Measurements from ENCODE around the gene ESYT2. TPM values are rescaled to one million over a fixed set of nuclear protein-coding genes. Genes with fewer than 3 reads are reported as not detected.

The ESYT2 gene
- total RNA-seq, 1 experiment from 2014 or later = 37.5 TPM

- Histone ChIP-seq H3K27ac (ENCODE audit: low read depth, low read length, poor library complexity, severe bottlenecking) (no peak overlapping the region), H3K4me3 (ENCODE audit: low read depth, low read length, poor library complexity, severe bottlenecking) (no peak overlapping the region), H3K9me3 (ENCODE audit: low read depth, low read length, poor library complexity, severe bottlenecking) (no peaks in the 10 kb centered on the region), H3K4me1 (ENCODE audit: insufficient read depth, low read length, poor library complexity, severe bottlenecking) (peaks cover 10% of the 10 kb centered on the region), H3K36me3 (ENCODE audit: insufficient read depth, low read length, poor library complexity, severe bottlenecking) (no peaks in the 10 kb centered on the region), H3K27me3 (replicated peaks; ENCODE audit: insufficient read depth, low read depth, low read length, poor library complexity) (no peaks in the 10 kb centered on the region)
- POLR2A ChIA-PET (ENCODE audit: low non-redundant PET) = no interaction called here
- CTCF ChIA-PET = no interaction called here
- BruUV-seq (replicated peaks) = no TSS peak
- TF ChIP-seq EZH2 (IDR thresholded peaks at IDR 0.05; ENCODE audit: borderline replicate concordance, low read depth, low read length, poor library complexity, severe bottlenecking) (no peak), CTCF (conservative IDR thresholded peaks at IDR 0.05; ENCODE audit: low read depth, low read length) (no peak)
- intact Hi-C loops (cut with micrococcal nuclease; ENCODE audit: unreplicated experiment) = no loop called here
- no peak for DNase-seq (ENCODE audit: low spot score)
These were observed 31.9 kb upstream of the ESYT2 start for GRCh38 chr7:158861004-158861787.

- H3K4me3 ChIP-seq (ENCODE audit: low read depth, low read length, poor library complexity, severe bottlenecking) = no peak overlapping the region
- CTCF ChIA-PET = no interaction called here
These were observed 31.1 kb upstream of the ESYT2 start for GRCh38 chr7:158860394-158860793.

More at GRCh38 chr7:158860394-158860793, 31.1 kb upstream of the ESYT2 start:
- Histone ChIP-seq H3K9me3 (ENCODE audit: low read depth, low read length, poor library complexity, severe bottlenecking) (no peaks in the 10 kb centered on the region), H3K27ac (ENCODE audit: low read depth, low read length, poor library complexity, severe bottlenecking) (no peak overlapping the region), H3K4me1 (ENCODE audit: insufficient read depth, low read length, poor library complexity, severe bottlenecking) (peaks cover 7% of the 10 kb centered on the region), H3K27me3 (replicated peaks; ENCODE audit: insufficient read depth, low read depth, low read length, poor library complexity) (no peaks in the 10 kb centered on the region), H3K36me3 (ENCODE audit: insufficient read depth, low read length, poor library complexity, severe bottlenecking) (no peaks in the 10 kb centered on the region)
- DNase-seq (ENCODE audit: low spot score) = no peak
- no TSS peak for BruUV-seq (replicated peaks)
- POLR2A ChIA-PET (ENCODE audit: low non-redundant PET) = no interaction called here
- TF ChIP-seq EZH2 (IDR thresholded peaks at IDR 0.05; ENCODE audit: borderline replicate concordance, low read depth, low read length, poor library complexity, severe bottlenecking) (no peak), CTCF (conservative IDR thresholded peaks at IDR 0.05; ENCODE audit: low read depth, low read length) (no peak)
- intact Hi-C loops (cut with micrococcal nuclease; ENCODE audit: unreplicated experiment) = no loop called here

All from A673 (cell line).